NCI-H2196 treated with DMSO at 0.1 percent for 48 hours (cell line): ENCODE data around the gene C17orf50.
A peak's percentile ranks its signal among the peaks of the same experiment; 100 is the strongest.
"Not testable (repeated sequence)": the region's sequence is repeated elsewhere in the genome, so short reads cannot be mapped to it uniquely, and the experiment has no call there.

Source experiments
- DNase-seq: peaks from one replicate; lab custom pipeline; 2025; ENCODE audit not compliant: unreplicated experiment; lab: John Stamatoyannopoulos, UW

The C17orf50 gene

GRCh38 chr17:35751541-35751940 lies 9.1 kb upstream of the C17orf50 start:
- DNase-seq, result not testable (repeated sequence)

- peak; percentile 32 for DNase-seq
Observed at GRCh38 chr17:35752471-35752870, 8.2 kb upstream of the C17orf50 start.

- DNase-seq, result no peak
Observed at GRCh38 chr17:35752945-35753764, 7.5 kb upstream of the C17orf50 start, which contains the start of gene GAS2L2. Gene GAS2L2 (minus strand): TSS chr17:35753239. CDS start chr17:35752850, 389 bp downstream.

- no peak for DNase-seq
Observed at GRCh38 chr17:35757243-35757642, 3.4 kb upstream of the C17orf50 start.

GRCh38 chr17:35761601-35762000 lies 914 bp downstream of the C17orf50 start:
- no peak for DNase-seq

- DNase-seq, result no peak
Observed at GRCh38 chr17:35763767-35764122, 3.1 kb downstream of the C17orf50 start.

- DNase-seq, result peak; percentile 38
Observed at GRCh38 chr17:35764123-35764991, 3.7 kb downstream of the C17orf50 start.

GRCh38 chr17:35765086-35765710 lies 4.5 kb downstream of the C17orf50 start:
- no peak for DNase-seq

- DNase-seq, result no peak
Observed at GRCh38 chr17:35765756-35766488, 5.2 kb downstream of the C17orf50 start.

GRCh38 chr17:35766489-35766877 lies 5.8 kb downstream of the C17orf50 start:
- DNase-seq, result no peak

GRCh38 chr17:35766903-35767510 lies 6.3 kb downstream of the C17orf50 start:
- DNase-seq, result no peak

- no peak for DNase-seq
Observed at GRCh38 chr17:35768797-35769196, 8.1 kb downstream of the C17orf50 start.

GRCh38 chr17:35769895-35770486 lies 9.3 kb downstream of the C17orf50 start:
- no peak for DNase-seq

- no peak for DNase-seq
Observed at GRCh38 chr17:35773129-35773528, 12.4 kb downstream of the C17orf50 start.

- DNase-seq, result no peak
Observed at GRCh38 chr17:35773679-35774425, 13.2 kb downstream of the C17orf50 start.

GRCh38 chr17:35774499-35774898 lies 13.8 kb downstream of the C17orf50 start:
- DNase-seq, result no peak

GRCh38 chr17:35775039-35775438 lies 14.4 kb downstream of the C17orf50 start:
- no peak for DNase-seq

- no peak for DNase-seq
Observed at GRCh38 chr17:35775583-35775982, 14.9 kb downstream of the C17orf50 start.

- no peak for DNase-seq
Observed at GRCh38 chr17:35778641-35779196, 18.0 kb downstream of the C17orf50 start.
